Fibroblast of the aortic adventitia (primary cell): ENCODE measurements around the gene SLC39A2. TPM values are rescaled to one million over a fixed set of nuclear protein-coding genes. Genes with fewer than 3 reads are reported as not detected.

Experiments used
- DNase-seq: peaks from one replicate; pipeline ENCODE4 v3.0.0-alpha.2; 2010; ENCODE audit warnings: low read depth
- H3K4me3 ChIP-seq: 2 replicates; pipeline ENCODE4 v1.5.1; 2011; ENCODE audit warnings: low read depth, mild to moderate bottlenecking, control low read depth, low read length, moderate library complexity
- CTCF ChIP-seq: IDR thresholded peaks from 2 replicates; pipeline ENCODE4 v1.5.1; 2011; ENCODE audit warnings: mild to moderate bottlenecking, low read length, control low read depth, inconsistent platforms; ENCODE audit not compliant: insufficient read depth
- total RNA-seq: library from RNA; depleted of rRNA; stranded (reverse); fragments of >200 nt; gene quantifications from 2 replicates; pipeline ENCODE4 v1.2.3, GENCODE V29; 2012; ENCODE audit warnings: low replicate concordance

Gene SLC39A2
- total RNA-seq, 1 donor, result 0.18 TPM

GRCh38 chr14:21014761-21015190, 15.7 kb downstream of the SLC39A2 start:
- no peak overlapping the region for H3K4me3 ChIP-seq
- peak; percentile 92 for TF ChIP-seq CTCF
- peak; percentile 92 for DNase-seq

GRCh38 chr14:21015312-21015711, 16.2 kb downstream of the SLC39A2 start:
- no peak overlapping the region for H3K4me3 ChIP-seq
- no peak for DNase-seq
- no peak for TF ChIP-seq CTCF

DNA sequence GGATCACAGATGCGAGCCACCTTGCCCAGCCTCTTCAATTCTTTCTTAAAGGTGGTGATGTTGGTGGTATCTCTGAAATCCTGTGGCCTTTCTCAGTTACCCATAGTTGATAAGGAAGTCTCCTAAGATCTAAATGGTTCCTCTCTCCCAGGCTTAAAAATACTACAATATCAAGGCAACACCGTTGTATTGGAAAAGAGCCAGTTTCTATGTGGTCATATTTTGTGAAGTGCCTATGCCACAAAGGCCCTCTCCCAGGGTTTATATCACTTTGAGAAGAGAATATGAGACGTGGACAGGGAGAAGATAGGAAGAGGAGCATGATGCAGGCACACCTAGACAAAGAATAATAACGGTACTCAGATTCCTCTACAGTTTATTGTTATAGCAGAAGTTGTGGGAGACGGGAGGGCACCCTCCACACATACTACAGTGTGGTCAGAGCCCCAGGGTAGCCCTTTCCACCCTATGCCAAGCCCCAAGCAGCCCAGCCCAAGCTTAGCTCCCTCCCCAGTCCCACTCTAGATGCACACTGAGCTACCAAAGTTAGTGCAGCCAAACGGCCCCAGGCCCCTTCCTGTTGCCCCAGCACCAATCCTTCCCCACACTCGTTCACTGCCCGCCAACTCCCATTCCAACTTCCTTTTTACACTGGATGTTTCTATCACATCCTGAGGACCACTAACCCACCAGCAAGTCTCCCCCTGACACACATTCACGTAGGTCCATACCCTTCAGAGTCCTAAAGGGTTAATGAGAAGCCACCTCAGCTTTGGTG, 17.5 kb downstream of the SLC39A2 start:
- TF ChIP-seq CTCF, result no peak
- H3K4me3 ChIP-seq, result no peak overlapping the region
- DNase-seq, result no peak

- H3K4me3 ChIP-seq, result no peak overlapping the region
- no peak for DNase-seq
- no peak for TF ChIP-seq CTCF
These were observed 18.6 kb downstream of the SLC39A2 start for GRCh38 chr14:21017528-21018245.

DNA sequence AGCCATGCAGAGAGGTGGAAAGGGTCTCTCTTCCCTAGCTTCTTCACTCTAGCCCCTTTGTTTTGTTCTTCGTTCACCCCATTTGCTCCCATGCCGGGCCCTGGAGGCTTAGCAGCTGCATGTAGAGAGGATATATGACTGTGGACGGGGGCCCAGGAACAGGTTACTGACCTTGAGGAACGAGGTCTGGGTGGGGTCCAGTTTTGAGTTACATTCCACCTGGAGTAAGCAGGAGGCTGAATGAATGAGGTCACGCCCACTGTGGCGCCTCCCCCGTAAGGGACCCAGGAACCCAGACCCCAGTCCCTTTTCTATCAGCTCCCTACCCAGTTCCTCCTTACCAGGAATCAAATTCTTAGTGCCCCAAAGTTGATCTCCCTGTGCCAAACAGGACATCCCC, 19.2 kb downstream of the SLC39A2 start:
- no peak for DNase-seq
- no peak for TF ChIP-seq CTCF
- no peak overlapping the region for H3K4me3 ChIP-seq

DNA sequence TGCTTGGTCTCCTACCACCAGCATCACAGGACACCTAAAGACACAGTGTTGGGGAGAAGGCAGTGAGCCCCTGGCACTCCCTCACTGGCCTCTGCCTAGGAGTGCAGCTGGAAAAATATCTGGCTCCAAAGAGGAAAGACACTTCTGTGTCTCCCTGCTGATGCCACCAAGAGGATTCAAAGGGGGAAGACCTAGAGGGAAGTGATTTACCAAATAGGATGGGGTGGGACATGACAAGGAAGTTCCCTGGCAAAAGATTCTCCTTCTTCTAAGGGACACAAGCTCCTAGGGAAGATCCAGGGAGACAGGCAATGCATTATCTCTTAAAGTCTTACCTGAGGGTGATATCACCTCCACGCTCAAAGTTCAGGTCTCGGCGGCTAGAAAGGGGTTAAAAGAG, 19.7 kb downstream of the SLC39A2 start:
- H3K4me3 ChIP-seq, result no peak overlapping the region
- no peak for DNase-seq
- TF ChIP-seq CTCF, result no peak
